Activated T-cell treated with anti-CD3 and anti-CD28 coated beads, Interleukin-2, amount 50 U/mL, for 24 hours (primary cell): ENCODE measurements around the gene BDKRB1.
A peak's percentile ranks its signal among the peaks of the same experiment; 100 is the strongest.

Experiments
- DNase-seq: peaks from one replicate; pipeline ENCODE4 v3.0.0-alpha.2; 2020
- H3K27ac Mint-ChIP-seq: 2 replicates; pipeline ENCODE4 v1.8.0; 2020; ENCODE audit warnings: mild to moderate bottlenecking, mixed read lengths
- H3K27me3 Mint-ChIP-seq: 2 replicates; pipeline ENCODE4 v1.8.0; 2020; ENCODE audit warnings: mixed read lengths
- H3K36me3 Mint-ChIP-seq: 2 replicates; pipeline ENCODE4 v1.8.0; 2020; ENCODE audit warnings: low read depth, mixed read lengths
- H3K4me1 Mint-ChIP-seq: 2 replicates; pipeline ENCODE4 v1.8.0; 2020; ENCODE audit warnings: low read depth, mixed read lengths
- H3K4me3 Mint-ChIP-seq: 2 replicates; pipeline ENCODE4 v1.8.0; 2020; ENCODE audit warnings: mild to moderate bottlenecking, moderate library complexity, mixed read lengths
- H3K9me3 Mint-ChIP-seq: 2 replicates; pipeline ENCODE4 v1.8.0; 2020; ENCODE audit warnings: mixed read lengths

Gene BDKRB1

DNA sequence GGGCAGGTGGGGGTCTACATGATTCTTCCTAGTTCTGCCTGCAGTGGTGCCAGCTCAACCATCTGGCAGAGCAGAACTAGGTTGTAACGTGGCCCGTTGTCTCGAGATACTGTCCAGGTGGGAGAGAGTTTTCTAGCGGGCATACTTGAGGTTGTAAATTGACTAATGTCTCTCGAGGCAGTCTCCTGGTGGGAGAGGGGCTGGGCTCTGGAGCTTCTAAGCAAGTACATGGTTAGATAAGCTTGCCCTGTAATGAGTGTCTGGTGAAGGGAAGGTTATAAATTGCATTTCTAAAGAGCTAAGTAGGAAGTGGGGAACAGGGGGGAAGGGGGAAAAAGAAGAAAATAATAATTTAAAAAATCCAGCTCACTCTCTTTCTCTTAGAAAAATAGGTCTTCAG lies 18.1 kb downstream of the BDKRB1 start:
- Mint-ChIP-seq H3K27ac (no peak overlapping the region), H3K4me1 (no peaks in the 10 kb centered on the region), H3K36me3 (peaks cover 3% of the 10 kb centered on the region), H3K4me3 (no peak overlapping the region), H3K9me3 (peaks cover 4% of the 10 kb centered on the region), H3K27me3 (peaks cover 3% of the 10 kb centered on the region)
- no peak for DNase-seq

DNA sequence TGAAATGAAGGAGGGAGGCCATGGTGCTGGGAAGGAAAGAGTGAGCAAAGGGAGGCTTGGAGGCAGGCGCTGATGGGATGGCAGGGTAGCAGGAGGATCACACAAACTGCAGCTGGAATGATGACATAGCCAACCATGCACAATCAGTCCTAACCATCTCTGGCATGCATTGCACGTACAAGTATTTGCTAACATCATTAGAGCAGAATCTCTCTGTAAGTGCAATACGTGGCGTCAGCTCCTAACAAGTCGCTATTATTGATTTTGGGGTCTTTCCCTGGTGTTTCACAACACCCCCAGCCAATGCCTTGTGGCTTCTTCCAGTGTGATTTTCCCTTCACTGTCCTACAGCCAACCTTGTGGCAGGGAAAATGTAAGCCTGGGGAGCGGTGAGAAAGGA lies 18.5 kb downstream of the BDKRB1 start:
- Mint-ChIP-seq H3K27ac (no peak overlapping the region), H3K36me3 (peaks cover 4% of the 10 kb centered on the region), H3K9me3 (peaks cover 4% of the 10 kb centered on the region), H3K27me3 (peaks cover 3% of the 10 kb centered on the region), H3K4me1 (no peaks in the 10 kb centered on the region), H3K4me3 (no peak overlapping the region)
- DNase-seq, result no peak

DNA sequence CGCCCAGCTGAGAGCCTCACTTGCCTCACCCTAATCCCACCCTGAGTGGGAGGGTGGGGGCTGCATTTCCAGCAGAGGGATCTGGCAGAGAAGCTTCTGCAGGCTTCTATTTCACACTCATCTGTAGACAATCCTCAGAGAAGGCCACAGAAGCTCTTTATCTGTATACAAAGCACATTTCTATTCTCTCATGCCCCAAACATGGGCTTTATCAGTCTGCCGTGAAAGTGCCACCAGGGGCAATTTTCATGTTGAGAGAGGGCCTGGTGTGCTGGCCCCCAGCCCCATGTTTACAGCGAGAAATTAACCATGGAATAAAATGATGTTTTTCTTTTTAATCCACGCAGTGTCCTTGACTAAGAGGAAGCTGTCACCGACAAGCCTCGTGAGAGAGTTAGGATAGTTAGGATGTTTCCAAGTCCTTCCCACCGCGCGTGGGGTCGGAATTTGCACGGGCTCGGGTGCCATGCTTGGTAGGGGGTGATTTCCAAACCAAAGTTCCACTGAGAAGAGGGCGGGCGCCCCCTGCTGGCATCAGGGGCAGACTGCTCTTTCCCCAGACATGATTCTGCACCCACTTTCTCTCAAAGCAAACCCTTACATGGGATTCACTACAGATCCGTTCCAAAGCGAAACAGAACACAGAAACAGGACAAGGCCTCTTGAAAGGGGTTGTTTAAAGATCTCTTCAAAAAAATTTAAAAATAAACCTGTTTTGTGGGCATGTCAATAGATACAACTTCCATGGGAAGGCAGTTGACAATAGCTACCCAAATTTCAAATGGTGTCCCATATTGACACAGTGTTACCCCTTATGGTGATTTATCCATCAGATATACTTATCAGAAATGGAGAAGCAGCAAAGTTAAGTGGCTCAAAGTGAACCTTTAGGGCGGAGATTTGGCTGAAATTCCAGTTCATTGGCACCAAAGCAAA lies 19.4 kb downstream of the BDKRB1 start:
- DNase-seq, result peak; percentile 76
- Mint-ChIP-seq H3K27ac (no peak overlapping the region), H3K9me3 (peaks cover 4% of the 10 kb centered on the region), H3K27me3 (peaks cover 3% of the 10 kb centered on the region), H3K4me1 (no peaks in the 10 kb centered on the region), H3K4me3 (no peak overlapping the region), H3K36me3 (peaks cover 9% of the 10 kb centered on the region)

DNA sequence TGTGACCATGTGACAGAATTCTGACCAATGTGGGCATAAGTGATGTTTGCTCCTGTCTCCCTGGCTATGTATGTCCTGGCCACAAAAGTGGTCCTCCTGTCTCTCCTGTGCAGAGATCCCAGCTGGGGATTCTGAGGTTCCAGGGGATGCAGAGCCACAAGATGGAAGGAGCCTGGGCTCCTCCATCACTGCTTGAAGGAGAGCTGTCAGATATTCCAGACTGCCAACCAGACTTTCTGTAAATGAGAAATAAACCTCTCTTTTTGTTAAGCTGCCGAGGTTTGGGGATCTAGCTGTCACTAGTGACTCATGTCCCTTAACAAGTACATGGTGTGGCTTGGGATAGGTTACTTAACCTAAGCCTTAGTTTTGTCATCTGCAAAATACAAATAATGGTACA lies 21.9 kb downstream of the BDKRB1 start:
- Mint-ChIP-seq H3K27ac (no peak overlapping the region), H3K4me1 (no peaks in the 10 kb centered on the region), H3K9me3 (peaks cover 4% of the 10 kb centered on the region), H3K4me3 (no peak overlapping the region), H3K27me3 (peaks cover 3% of the 10 kb centered on the region), H3K36me3 (peaks cover 19% of the 10 kb centered on the region)
- no peak for DNase-seq

DNA sequence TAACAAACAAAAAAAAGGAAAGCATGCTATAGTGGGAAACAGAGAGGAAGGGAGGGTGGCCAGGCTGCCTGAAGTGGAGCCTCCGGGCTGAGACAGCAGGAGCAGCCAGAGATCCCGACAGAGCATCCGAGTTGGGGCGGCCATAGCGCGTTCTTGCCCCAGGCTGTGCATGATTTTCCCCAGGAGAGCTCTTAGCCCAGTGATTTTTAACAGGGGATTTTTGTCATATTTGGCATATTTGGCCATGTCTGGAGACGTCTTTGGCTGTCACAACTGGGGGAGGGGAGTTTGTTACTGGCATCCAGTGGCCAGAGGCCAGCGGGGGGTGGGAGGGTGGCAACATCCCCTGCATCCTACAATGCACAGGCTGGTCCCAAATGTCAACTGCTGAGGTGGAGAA lies 23.6 kb downstream of the BDKRB1 start:
- peaks cover 4% of the 10 kb centered on the region for H3K9me3 Mint-ChIP-seq
- H3K36me3 Mint-ChIP-seq, result peaks cover 34% of the 10 kb centered on the region
- H3K27me3 Mint-ChIP-seq, result peaks cover 2% of the 10 kb centered on the region
- no peak overlapping the region for H3K27ac Mint-ChIP-seq
- no peak for DNase-seq
- H3K4me3 Mint-ChIP-seq, result no peak overlapping the region
- H3K4me1 Mint-ChIP-seq, result no peaks in the 10 kb centered on the region

DNA sequence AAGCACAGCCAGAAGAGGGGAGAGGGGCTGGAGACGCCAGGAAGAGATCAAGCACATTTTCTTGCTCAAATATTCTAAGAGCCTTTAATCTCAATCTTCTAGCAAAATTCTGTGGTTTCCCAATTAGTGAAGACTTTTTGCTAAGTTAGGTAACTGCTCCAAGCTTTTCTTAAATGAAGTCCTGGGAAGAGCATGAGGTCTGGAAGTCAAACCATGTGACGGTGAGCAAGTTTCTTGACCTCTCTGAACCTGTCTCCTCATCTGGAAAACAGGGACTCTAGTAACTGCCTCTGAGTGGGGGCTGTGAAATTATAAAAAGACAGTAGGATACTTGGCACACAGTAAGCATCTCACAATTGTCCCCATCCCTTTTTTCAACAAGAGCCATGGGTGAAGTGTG lies 24.1 kb downstream of the BDKRB1 start:
- Mint-ChIP-seq H3K36me3 (peaks cover 38% of the 10 kb centered on the region), H3K4me3 (no peak overlapping the region), H3K27me3 (no peaks in the 10 kb centered on the region), H3K27ac (no peak overlapping the region), H3K9me3 (peaks cover 4% of the 10 kb centered on the region), H3K4me1 (no peaks in the 10 kb centered on the region)
- no peak for DNase-seq

DNA sequence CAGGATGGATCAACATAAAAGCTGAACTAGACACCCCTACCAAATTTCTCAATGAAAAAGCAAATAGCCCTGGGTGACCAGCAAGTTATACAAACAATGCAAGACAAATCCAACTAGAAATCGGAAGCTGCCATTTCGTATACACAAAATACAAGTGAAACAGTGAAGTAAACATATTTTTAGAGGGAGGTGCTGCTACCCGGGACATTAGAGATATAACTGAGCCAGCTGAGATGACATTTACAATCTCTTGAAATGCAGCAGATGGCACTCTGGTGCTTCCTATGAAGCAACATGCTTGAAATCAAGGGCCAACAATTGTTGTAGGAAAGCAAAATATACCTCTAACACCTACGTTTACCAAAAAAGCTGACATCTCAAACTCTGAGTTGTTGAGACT lies 25.5 kb downstream of the BDKRB1 start:
- H3K4me1 Mint-ChIP-seq, result no peaks in the 10 kb centered on the region
- DNase-seq, result no peak

DNA sequence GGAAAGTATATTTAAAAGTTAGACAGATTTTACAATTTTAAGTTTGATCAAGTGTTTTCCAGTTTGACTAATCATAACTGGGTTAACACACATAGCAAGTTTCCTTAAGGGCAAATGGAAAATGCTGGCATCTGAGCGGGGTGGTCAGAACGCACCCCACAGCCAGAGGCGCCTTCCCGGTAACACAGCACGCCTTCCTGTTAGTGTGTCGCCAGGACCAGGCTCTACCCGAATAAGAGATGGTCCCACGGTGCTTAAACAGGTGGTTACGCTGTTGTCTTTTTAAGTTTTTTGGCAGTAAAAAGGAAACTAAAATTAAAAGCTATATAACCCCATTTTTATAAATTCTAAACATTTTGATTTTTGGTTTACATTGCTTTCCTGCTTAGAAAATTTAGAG lies 28.0 kb downstream of the BDKRB1 start:
- Mint-ChIP-seq H3K27ac (no peak overlapping the region), H3K4me3 (no peak overlapping the region), H3K36me3 (peaks cover 69% of the 10 kb centered on the region), H3K9me3 (no peaks in the 10 kb centered on the region), H3K27me3 (no peaks in the 10 kb centered on the region), H3K4me1 (no peaks in the 10 kb centered on the region)
- DNase-seq, result no peak

More for the DNA sequence above, 25.5 kb downstream of the BDKRB1 start:
- H3K36me3 Mint-ChIP-seq, result peaks cover 52% of the 10 kb centered on the region
- H3K4me3 Mint-ChIP-seq, result no peak overlapping the region
- no peaks in the 10 kb centered on the region for H3K27me3 Mint-ChIP-seq
- no peak overlapping the region for H3K27ac Mint-ChIP-seq
- peaks cover 4% of the 10 kb centered on the region for H3K9me3 Mint-ChIP-seq

DNA sequence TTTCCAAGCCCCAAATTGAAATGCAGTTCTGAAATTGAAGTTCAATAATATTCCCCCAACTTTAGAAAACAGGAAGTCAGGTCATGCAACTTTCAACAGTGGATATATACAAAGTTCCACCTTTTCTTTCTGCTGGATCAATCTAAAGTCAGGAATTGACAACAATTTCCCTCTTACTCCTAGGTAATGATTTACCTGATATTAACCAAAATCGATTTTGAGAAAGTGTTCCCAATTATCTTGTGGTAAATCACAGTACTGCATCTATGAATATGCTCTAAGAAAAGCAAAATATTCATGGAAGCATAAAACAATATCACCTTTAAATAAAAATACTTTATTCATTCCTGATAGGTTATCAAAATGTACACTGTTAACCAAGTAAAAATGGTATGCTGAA lies 28.4 kb downstream of the BDKRB1 start:
- Mint-ChIP-seq H3K4me1 (no peaks in the 10 kb centered on the region), H3K27ac (no peak overlapping the region)

DNA sequence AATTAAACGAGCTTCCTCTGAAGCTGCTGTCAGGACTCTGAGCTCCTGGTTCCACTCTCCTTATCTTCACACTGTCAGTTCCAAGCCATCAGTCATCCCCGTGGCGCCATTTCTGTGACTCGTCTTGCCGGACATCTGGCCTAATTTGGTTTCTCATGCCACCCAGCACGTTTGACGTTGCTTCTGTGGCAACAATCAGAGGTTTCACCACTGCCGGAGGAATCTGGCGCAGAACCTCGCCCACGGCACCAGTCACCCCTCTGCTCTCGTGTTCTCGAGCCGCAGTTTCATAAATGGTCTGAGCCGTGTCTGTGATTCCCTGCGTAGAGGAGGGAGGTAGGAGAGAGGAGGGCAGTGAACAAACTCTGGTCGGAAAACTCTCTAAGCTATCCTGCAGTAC lies 29.7 kb downstream of the BDKRB1 start:
- H3K4me3 Mint-ChIP-seq, result no peak overlapping the region
- no peak overlapping the region for H3K27ac Mint-ChIP-seq
- no peaks in the 10 kb centered on the region for H3K4me1 Mint-ChIP-seq
- DNase-seq, result no peak
- H3K27me3 Mint-ChIP-seq, result no peaks in the 10 kb centered on the region
- H3K9me3 Mint-ChIP-seq, result no peaks in the 10 kb centered on the region
- peaks cover 79% of the 10 kb centered on the region for H3K36me3 Mint-ChIP-seq

More for the DNA sequence above, 28.4 kb downstream of the BDKRB1 start:
- H3K27me3 Mint-ChIP-seq, result no peaks in the 10 kb centered on the region
- DNase-seq, result no peak
- H3K4me3 Mint-ChIP-seq, result no peak overlapping the region
- H3K36me3 Mint-ChIP-seq, result peaks cover 73% of the 10 kb centered on the region
- no peaks in the 10 kb centered on the region for H3K9me3 Mint-ChIP-seq

DNA sequence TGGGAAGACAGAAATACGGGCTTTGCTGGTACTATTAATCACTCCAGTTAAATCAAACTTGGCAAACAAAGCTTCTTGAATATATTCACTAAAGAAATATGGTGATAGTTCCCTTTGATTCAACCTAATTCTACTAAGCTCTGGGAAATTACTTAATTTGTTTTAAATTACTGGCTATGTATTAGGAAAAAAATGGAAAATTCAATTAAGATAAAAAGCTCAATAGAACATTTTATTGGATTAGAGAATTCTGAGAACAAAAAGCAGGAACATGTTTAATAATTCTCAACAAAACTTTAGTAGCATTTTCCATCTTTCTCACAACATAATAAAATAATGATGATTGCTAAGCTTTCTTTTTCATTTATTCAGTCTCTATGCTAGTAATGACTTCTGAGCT lies 30.2 kb downstream of the BDKRB1 start:
- Mint-ChIP-seq H3K36me3 (peaks cover 81% of the 10 kb centered on the region), H3K27me3 (no peaks in the 10 kb centered on the region), H3K4me3 (no peak overlapping the region), H3K4me1 (no peaks in the 10 kb centered on the region), H3K9me3 (no peaks in the 10 kb centered on the region), H3K27ac (no peak overlapping the region)
- DNase-seq, result no peak

DNA sequence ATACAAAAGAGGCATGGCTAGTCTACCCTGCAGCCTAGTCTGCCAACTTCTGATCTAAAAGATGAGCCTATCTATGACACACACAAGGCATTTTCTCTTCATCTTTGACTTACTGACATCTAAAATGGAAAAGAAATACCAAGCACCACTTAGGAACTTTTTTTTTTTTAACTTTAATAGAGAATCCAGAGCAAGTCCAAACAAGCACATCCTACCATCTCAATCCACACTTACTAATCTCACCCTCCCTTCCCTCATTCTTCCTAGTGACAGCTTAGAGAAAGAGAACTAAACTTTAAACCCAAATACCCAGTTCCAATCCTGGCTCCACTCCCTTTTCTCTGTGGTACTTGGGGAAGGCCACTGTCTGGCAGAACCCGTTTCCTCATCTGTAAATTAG lies 31.8 kb downstream of the BDKRB1 start:
- Mint-ChIP-seq H3K36me3 (peaks cover 79% of the 10 kb centered on the region), H3K4me1 (no peaks in the 10 kb centered on the region), H3K27me3 (no peaks in the 10 kb centered on the region), H3K9me3 (no peaks in the 10 kb centered on the region), H3K27ac (peak overlapping the region; percentile 34), H3K4me3 (no peak overlapping the region)
- DNase-seq, result no peak

DNA sequence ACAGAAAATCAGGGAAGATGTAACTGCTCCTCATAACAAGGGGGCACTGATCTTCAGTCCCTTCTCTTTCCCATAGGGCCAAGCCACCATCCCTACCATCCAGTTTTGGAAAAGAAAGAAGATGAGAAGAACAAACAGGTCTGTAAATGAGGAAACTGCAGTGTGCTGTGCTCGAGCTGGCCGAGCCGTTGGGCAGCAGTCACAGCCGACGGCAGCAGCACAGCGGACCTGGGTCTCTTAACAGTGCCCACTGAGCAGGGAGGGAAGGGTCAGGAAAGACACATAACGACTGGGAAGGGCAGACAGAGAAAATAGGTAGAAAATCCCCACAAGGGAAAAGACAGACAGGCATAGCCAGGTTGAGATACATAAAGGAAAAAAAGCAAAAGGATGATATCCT lies 38.2 kb downstream of the BDKRB1 start:
- DNase-seq, result no peak
- no peaks in the 10 kb centered on the region for H3K9me3 Mint-ChIP-seq
- H3K4me1 Mint-ChIP-seq, result no peaks in the 10 kb centered on the region
- H3K27ac Mint-ChIP-seq, result peak overlapping the region; percentile 15
- no peak overlapping the region for H3K4me3 Mint-ChIP-seq
- no peaks in the 10 kb centered on the region for H3K27me3 Mint-ChIP-seq
- H3K36me3 Mint-ChIP-seq, result peaks cover 57% of the 10 kb centered on the region

DNA sequence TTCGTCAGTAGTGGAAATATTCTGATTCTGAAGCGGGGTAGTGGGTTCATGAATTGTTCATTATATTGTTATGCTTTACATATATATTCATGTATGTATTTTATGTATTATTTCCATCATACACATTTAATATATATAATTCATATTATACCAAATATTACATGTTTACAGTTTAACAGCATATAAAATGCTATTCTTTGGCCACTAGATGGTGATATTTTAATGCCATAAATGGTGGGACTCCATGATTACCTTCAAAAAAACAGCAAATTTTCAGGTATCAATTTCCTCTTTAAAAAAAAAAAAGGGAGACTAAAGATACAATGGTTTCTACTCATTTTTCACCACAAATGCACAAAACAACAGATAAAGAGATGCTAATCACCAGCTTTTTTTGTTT lies 41.0 kb downstream of the BDKRB1 start:
- Mint-ChIP-seq H3K27me3 (no peaks in the 10 kb centered on the region), H3K27ac (no peak overlapping the region), H3K9me3 (no peaks in the 10 kb centered on the region), H3K4me1 (no peaks in the 10 kb centered on the region), H3K4me3 (no peak overlapping the region), H3K36me3 (peaks cover 59% of the 10 kb centered on the region)
- no peak for DNase-seq

DNA sequence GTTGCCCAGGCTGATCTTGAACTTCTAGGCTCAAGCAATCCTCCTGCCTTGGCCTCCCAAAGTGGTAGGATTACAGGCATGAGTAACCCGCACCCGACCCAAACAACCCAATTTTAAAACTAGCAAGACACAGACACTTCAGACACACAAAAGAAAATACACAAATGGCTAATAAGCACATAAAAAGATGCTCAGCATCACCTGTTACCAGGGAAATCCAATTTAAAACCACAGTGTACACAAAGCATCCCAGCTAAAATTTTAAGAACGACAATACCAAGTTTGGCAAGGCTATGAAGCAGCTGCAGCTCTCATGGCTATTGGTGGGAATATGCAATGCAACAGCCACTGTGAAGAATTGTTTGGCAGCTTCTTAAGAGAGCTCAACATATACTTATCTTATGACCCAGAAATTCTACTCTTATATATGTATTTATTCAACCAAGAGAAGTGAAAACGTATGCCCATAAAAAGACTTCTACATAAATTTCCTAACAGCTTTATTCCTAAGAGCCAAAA lies 42.0 kb downstream of the BDKRB1 start:
- peaks cover 64% of the 10 kb centered on the region for H3K36me3 Mint-ChIP-seq
- no peak overlapping the region for H3K4me3 Mint-ChIP-seq
- no peaks in the 10 kb centered on the region for H3K4me1 Mint-ChIP-seq
- no peaks in the 10 kb centered on the region for H3K27me3 Mint-ChIP-seq
- H3K9me3 Mint-ChIP-seq, result no peaks in the 10 kb centered on the region
- no peak for DNase-seq
- H3K27ac Mint-ChIP-seq, result no peak overlapping the region
